GM21447 (cell line): ENCODE results near the gene KRTAP19-1.

Experiments
- ATAC-seq: cut with Tn5 transposase; IDR thresholded peaks from one replicate; pipeline ENCODE4 v1.9.1; 2021; ENCODE audit not compliant: unreplicated experiment

KRTAP19-1 gene

DNA sequence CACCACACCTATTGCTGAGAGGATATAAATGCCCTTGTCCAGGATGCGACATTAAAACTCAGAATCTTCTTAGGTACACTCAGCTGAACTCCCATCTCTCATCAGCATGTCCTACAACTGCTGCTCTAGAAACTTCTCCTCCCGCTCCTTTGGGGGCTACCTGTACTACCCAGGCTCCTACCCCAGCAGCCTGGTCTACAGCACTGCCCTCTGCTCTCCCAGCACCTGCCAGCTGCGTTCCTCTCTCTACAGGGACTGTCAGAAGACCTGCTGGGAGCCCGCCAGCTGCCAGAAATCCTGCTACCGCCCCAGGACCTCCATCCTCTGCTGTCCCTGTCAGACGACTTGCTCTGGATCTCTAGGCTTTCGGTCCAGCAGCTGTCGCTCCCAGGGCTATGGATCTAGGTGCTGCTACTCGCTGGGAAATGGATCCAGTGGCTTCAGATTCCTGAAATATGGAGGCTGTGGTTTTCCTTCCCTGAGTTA lies 50.0 kb downstream of the KRTAP19-1 start, which contains the start of gene KRTAP13-4:
TSS of gene KRTAP13-4 (plus strand) at position 51 of the 486 bp plus-strand sequence. CDS start at position 107, 56 bp downstream.
- ATAC-seq = no peak
